Tibial artery (tissue), 4 donors: ENCODE data around the gene ABCC5.

Source experiments
- DNase-seq, 2 donors: peaks; one replicate each; pipeline ENCODE4 v3.0.0-alpha.2; 2019
- H3K27ac ChIP-seq, 2 donors: fragments of 200-600 bp; sonication (generic) in 1 of 2; 1 replicate in 1 of 2; 2 replicates in 1 of 2; pipeline ENCODE4 v1.5.1; 2018 to 2019; ENCODE audit warnings: mild to moderate bottlenecking in 1 of 2
- H3K27me3 ChIP-seq, 2 donors: fragments of 200-600 bp; sonication (generic) in 1 of 2; one replicate each; pipeline versions ENCODE4 v1.5.1 to v1.6.0; 2016 to 2019
- H3K36me3 ChIP-seq, 3 donors: fragments of 200-600 bp; sonication (generic) in 2 of 3; one replicate each; pipeline ENCODE4 v1.5.1; 2016 to 2019; ENCODE audit warnings: mild to moderate bottlenecking in 2 of 3
- H3K4me1 ChIP-seq, 4 donors: fragments of 200-600 bp; sonication (generic) in 2 of 4; 1 replicate in 3 of 4; 2 replicates in 1 of 4; pipeline ENCODE4 v1.5.1; 2016 to 2019
- H3K4me3 ChIP-seq, 2 donors: fragments of 200-600 bp; sonication (generic) in 1 of 2; 1 replicate in 1 of 2; 2 replicates in 1 of 2; pipeline ENCODE4 v1.5.1; 2018 to 2019; ENCODE audit warnings: mild to moderate bottlenecking in 2 of 2
- H3K9me3 ChIP-seq, 3 donors: fragments of 200-600 bp; sonication (generic) in 1 of 3; one replicate each; pipeline ENCODE4 v1.5.1; 2016 to 2019
- intact Hi-C: fragments of 100-400 bp; cut with DNase I; formaldehyde crosslinking; loops from one replicate; pipeline ENCODE4 v1.15.0; 2023; ENCODE audit warnings: low total_unique reads
- TF ChIP-seq, protein P1 (sequence below), 2 experiments: fragments of 200-600 bp in 1 of 2; fragments of 450-650 bp in 1 of 2; IDR thresholded peaks; one replicate each; pipeline ENCODE4 v1.5.1; 2017 to 2019; ENCODE audit warnings: antibody characterized with exemption in 2 of 2, mild to moderate bottlenecking in 1 of 2, moderate library complexity in 1 of 2

The ABCC5 gene

DNA sequence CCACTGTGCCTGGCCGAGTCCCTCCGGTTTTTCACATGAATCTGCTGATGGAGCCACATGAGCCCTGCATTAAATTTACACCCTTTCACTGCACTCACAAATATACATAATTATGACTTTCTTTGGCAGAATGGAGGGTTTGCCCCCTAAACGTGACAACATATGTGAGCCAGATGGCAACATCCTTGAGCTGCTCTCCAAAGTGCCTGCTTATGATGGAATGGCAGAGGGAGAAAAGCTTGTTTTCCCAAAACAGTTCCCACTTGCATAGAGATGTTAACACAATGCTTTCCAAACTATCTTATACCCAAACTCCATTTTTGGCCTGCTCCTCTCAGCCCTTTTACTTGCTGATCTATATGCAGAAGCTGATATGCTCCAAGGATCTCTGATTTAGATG is 54.9 kb downstream of the ABCC5 start:
- H3K36me3 ChIP-seq, result peaks cover 66 to 97% (median 73%) of the 10 kb centered on the region in 3 donors
- H3K27ac ChIP-seq, result no peak overlapping the region
- H3K4me1 ChIP-seq, result no peaks in the 10 kb centered on the region
- TF ChIP-seq, protein P1, sequence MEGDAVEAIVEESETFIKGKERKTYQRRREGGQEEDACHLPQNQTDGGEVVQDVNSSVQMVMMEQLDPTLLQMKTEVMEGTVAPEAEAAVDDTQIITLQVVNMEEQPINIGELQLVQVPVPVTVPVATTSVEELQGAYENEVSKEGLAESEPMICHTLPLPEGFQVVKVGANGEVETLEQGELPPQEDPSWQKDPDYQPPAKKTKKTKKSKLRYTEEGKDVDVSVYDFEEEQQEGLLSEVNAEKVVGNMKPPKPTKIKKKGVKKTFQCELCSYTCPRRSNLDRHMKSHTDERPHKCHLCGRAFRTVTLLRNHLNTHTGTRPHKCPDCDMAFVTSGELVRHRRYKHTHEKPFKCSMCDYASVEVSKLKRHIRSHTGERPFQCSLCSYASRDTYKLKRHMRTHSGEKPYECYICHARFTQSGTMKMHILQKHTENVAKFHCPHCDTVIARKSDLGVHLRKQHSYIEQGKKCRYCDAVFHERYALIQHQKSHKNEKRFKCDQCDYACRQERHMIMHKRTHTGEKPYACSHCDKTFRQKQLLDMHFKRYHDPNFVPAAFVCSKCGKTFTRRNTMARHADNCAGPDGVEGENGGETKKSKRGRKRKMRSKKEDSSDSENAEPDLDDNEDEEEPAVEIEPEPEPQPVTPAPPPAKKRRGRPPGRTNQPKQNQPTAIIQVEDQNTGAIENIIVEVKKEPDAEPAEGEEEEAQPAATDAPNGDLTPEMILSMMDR (IDR thresholded peaks at IDR 0.05), result no peak
- no peaks in the 10 kb centered on the region for H3K9me3 ChIP-seq
- intact Hi-C loops, result no loop called here
- no peaks in the 10 kb centered on the region for H3K27me3 ChIP-seq
- no peak overlapping the region for H3K4me3 ChIP-seq
- DNase-seq, result no peak

DNA sequence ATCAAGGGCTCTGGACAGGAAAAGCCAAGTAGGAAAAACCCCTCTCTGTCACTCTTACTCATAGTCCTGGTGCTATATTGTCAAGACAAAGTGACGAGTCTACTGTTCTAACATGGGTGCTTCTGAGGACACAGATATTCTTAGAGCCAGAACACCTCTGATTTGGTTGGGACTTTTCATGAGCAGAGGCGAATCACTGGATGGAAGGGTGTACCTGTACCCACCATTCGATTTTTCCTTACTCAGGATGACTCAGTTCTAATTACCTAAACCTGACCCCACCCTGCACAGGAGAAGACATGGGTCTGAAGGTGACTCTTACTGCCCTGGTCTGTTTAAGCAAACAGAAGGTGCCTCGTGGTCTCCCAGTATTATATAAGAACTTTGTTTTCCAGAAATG is 58.5 kb downstream of the ABCC5 start:
- Histone ChIP-seq H3K4me3 (no peak overlapping the region), H3K4me1 (no peaks in the 10 kb centered on the region), H3K9me3 (no peaks in the 10 kb centered on the region), H3K36me3 (peaks cover 39 to 81% (median 68%) of the 10 kb centered on the region in 3 donors), H3K27ac (no peak overlapping the region), H3K27me3 (no peaks in the 10 kb centered on the region)
- TF ChIP-seq, protein P1 (IDR thresholded peaks at IDR 0.05), result no peak
- DNase-seq, result no peak
- intact Hi-C loops, result no loop called here

DNA sequence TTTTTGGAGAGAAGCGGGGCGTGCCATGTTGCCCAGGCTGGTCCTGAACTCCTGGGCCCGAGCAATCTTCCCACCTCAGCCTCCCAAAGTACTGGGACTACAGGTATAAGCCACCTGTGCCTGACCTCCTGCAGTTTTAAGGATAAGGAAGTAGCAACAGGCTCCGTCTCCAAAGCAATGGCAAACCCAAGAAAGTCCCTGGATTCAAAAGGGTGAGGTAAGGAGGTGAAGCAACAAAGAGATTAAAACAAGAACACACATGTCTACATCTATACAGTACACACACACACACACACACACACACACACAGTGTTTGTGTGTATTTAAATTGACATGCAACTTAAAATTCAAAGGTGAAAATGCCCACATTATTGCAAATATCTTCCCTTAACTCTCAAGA is 58.9 kb downstream of the ABCC5 start:
- no peaks in the 10 kb centered on the region for H3K9me3 ChIP-seq
- no peak for DNase-seq
- intact Hi-C loops, result no loop called here
- peaks cover 37 to 80% (median 69%) of the 10 kb centered on the region in 3 donors for H3K36me3 ChIP-seq
- H3K27me3 ChIP-seq, result no peaks in the 10 kb centered on the region
- no peaks in the 10 kb centered on the region for H3K4me1 ChIP-seq
- H3K4me3 ChIP-seq, result no peak overlapping the region
- no peak overlapping the region for H3K27ac ChIP-seq
- TF ChIP-seq, protein P1 (IDR thresholded peaks at IDR 0.05), result no peak

DNA sequence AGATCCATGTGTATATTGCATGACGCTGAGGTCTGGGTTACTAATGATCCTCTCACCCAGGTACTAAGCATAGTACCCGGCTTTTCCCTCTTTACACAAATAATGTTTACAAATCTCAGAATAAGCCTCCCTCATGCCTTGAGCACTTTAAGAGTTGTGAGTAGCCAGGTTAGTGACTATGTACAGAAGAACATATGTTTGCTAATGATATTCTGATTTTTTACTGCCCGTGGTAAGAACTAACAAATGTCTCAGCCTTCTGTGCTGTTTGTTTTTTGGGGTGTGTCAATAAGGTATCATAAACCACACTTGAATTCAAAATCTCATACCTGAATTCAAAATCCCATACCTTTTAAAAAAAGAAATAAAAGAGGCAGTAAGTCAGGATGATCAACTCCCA is 59.5 kb downstream of the ABCC5 start:
- intact Hi-C loops, result no loop called here
- Histone ChIP-seq H3K27me3 (no peaks in the 10 kb centered on the region), H3K9me3 (no peaks in the 10 kb centered on the region), H3K27ac (no peak overlapping the region), H3K4me3 (no peak overlapping the region), H3K36me3 (peaks cover 32 to 77% (median 69%) of the 10 kb centered on the region in 3 donors), H3K4me1 (no peaks in the 10 kb centered on the region)
- TF ChIP-seq, protein P1 (IDR thresholded peaks at IDR 0.05), result no peak
- DNase-seq, result no peak

DNA sequence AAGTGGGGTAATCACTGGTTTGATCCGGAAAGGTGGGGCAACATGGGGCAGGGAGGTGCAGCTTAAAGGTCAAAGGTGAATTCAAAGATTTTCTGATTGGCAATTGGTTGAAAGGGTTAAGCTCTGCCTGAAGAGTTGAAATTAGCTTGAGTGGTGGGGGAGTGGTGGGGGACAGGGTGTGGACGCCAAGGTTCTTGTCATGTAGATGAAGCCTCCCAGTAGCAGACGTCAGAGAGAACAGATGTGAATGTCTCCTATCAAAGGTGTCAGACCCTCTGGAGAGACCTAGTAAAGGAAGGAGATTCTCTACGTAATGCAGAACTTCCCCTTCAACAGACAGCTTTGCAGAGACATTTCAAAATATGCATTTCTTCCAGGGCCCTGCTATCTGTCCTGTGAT is 62.8 kb downstream of the ABCC5 start:
- H3K9me3 ChIP-seq, result no peaks in the 10 kb centered on the region
- intact Hi-C loops, result no loop called here
- H3K36me3 ChIP-seq, result peaks cover 40 to 73% (median 71%) of the 10 kb centered on the region in 3 donors
- H3K27me3 ChIP-seq, result no peaks in the 10 kb centered on the region
- H3K27ac ChIP-seq, result no peak overlapping the region
- no peak overlapping the region for H3K4me3 ChIP-seq
- TF ChIP-seq, protein P1 (IDR thresholded peaks at IDR 0.05), result no peak
- H3K4me1 ChIP-seq, result no peaks in the 10 kb centered on the region
- no peak for DNase-seq

DNA sequence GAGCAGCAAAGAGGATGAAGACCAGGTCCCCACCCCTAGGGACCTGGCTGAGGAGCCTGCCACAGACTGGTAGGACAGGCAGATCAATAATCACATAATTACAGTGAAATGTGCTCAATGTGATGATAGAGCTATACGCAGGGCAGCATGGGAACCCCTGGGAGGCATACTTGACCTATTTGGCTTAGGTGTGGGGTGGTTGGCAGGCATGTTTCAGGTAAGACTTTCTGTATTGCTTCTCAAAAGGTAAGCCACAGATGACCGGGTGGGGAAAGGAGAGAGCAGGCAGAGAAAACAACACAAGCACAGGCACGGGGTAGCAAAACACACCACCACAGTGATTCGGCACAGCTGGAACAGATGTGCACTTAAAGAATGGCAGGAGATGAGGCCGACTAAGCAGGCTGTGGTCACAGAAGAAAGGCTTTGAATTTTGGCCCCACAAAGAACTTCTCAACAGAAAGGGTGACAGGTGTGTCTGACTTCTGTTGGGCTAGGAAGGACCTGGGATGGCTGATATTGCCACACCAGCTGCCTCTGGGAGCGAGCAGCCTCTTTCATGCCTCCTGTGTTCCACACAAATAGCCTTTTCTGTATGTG is 64.1 kb downstream of the ABCC5 start:
- Histone ChIP-seq H3K27me3 (no peaks in the 10 kb centered on the region), H3K4me3 (no peak overlapping the region), H3K36me3 (peaks cover 41 to 73% (median 69%) of the 10 kb centered on the region in 3 donors), H3K4me1 (no peaks in the 10 kb centered on the region), H3K9me3 (no peaks in the 10 kb centered on the region), H3K27ac (no peak overlapping the region)
- no peak for DNase-seq
- intact Hi-C loops, result no loop called here
- TF ChIP-seq, protein P1 (IDR thresholded peaks at IDR 0.05), result no peak
